SK-N-SH treated with all-trans-retinoic acid at 6 μM for 48 hours (cell line): ENCODE measurements around the gene LRATD1.

Experiments
- ATAC-seq: fragments of 200-7000 bp; cut with Tn5 transposase; 3 replicates; pipeline ENCODE4 v1.9.1; 2020; ENCODE audit warnings: mild to moderate bottlenecking, moderate library complexity
- ARNTL ChIP-seq: fragments of 450-650 bp; formaldehyde crosslinking; IDR thresholded peaks from 2 replicates; pipeline ENCODE4 v1.5.0; 2020; ENCODE audit warnings: low read depth, mild to moderate bottlenecking, moderate library complexity, borderline replicate concordance
- BACH2 ChIP-seq: fragments of 250-450 bp; sonication (Bioruptor Pico); IDR thresholded peaks from 2 replicates; pipeline ENCODE4 v1.9.0; 2021; ENCODE audit warnings: mild to moderate bottlenecking, borderline replicate concordance
- CSDC2 ChIP-seq: fragments of 250-450 bp; sonication (Bioruptor Pico); IDR thresholded peaks from 2 replicates; pipeline ENCODE4 v1.5.0; 2020; ENCODE audit warnings: mild to moderate bottlenecking, moderate library complexity
- ESRRG ChIP-seq: fragments of 250-450 bp; sonication (Bioruptor Pico); IDR thresholded peaks from 2 replicates; pipeline ENCODE4 v1.6.1; 2021; ENCODE audit warnings: mild to moderate bottlenecking
- GLIS3 ChIP-seq: fragments of 250-450 bp; sonication (Bioruptor Pico); IDR thresholded peaks from 2 replicates; pipeline ENCODE4 v1.5.0; 2020; ENCODE audit warnings: mild to moderate bottlenecking, moderate library complexity
- ISL1 ChIP-seq: fragments of 250-450 bp; sonication (Bioruptor Pico); IDR thresholded peaks from 2 replicates; pipeline ENCODE4 v2.1.2; 2022; ENCODE audit warnings: mild to moderate bottlenecking, moderate library complexity
- OSR1 ChIP-seq: fragments of 250-450 bp; sonication (Bioruptor Pico); IDR thresholded peaks from 2 replicates; pipeline ENCODE4 v1.8.0; 2022; ENCODE audit warnings: moderate library complexity, mild to moderate bottlenecking, inconsistent platforms
- PPARA ChIP-seq: fragments of 250-450 bp; sonication (Bioruptor Pico); IDR thresholded peaks from 2 replicates; pipeline ENCODE4 v1.5.0; 2020; ENCODE audit warnings: mild to moderate bottlenecking, borderline replicate concordance
- RARB ChIP-seq: fragments of 250-450 bp; sonication (Bioruptor Pico); IDR thresholded peaks from 2 replicates; pipeline ENCODE4 v1.8.0; 2021; ENCODE audit warnings: mild to moderate bottlenecking, moderate library complexity
- SNAI2 ChIP-seq: fragments of 250-450 bp; sonication (Bioruptor Pico); IDR thresholded peaks from 2 replicates; pipeline ENCODE4 v1.5.0; 2020; ENCODE audit warnings: mild to moderate bottlenecking, moderate library complexity
- TCF4 ChIP-seq: fragments of 250-450 bp; sonication (Bioruptor Pico); IDR thresholded peaks from 2 replicates; pipeline ENCODE4 v1.8.0; 2021; ENCODE audit warnings: mild to moderate bottlenecking, moderate library complexity, borderline replicate concordance
- TOX ChIP-seq: fragments of 250-450 bp; sonication (Bioruptor Pico); IDR thresholded peaks from 2 replicates; pipeline ENCODE4 v1.8.0; 2021; ENCODE audit warnings: mild to moderate bottlenecking, moderate library complexity, borderline replicate concordance
- ZC3H10 ChIP-seq: fragments of 250-450 bp; sonication (Bioruptor Pico); IDR thresholded peaks from 2 replicates; pipeline ENCODE4 v1.5.1; 2021; ENCODE audit warnings: mild to moderate bottlenecking, moderate library complexity
- ZFP3 ChIP-seq: fragments of 250-450 bp; sonication (Bioruptor Pico); IDR thresholded peaks from 2 replicates; pipeline ENCODE4 v1.5.0; 2020; ENCODE audit warnings: mild to moderate bottlenecking, moderate library complexity
- ZFP30 ChIP-seq: fragments of 450-650 bp; formaldehyde crosslinking; IDR thresholded peaks from 2 replicates; pipeline ENCODE4 v1.5.0; 2022; ENCODE audit warnings: mild to moderate bottlenecking, moderate library complexity
- ZNF565 ChIP-seq: fragments of 450-650 bp; formaldehyde crosslinking; conservative IDR thresholded peaks from 2 replicates; pipeline ENCODE4 v1.5.0; 2020; ENCODE audit warnings: low read depth, mild to moderate bottlenecking, moderate library complexity
- ZNF8 ChIP-seq: fragments of 450-650 bp; formaldehyde crosslinking; IDR thresholded peaks from 2 replicates; pipeline ENCODE4 v1.5.0; 2020; ENCODE audit warnings: mild to moderate bottlenecking, moderate library complexity
- TF ChIP-seq, protein P1 (sequence below): fragments of 250-450 bp; sonication (Bioruptor Pico); IDR thresholded peaks from 2 replicates; pipeline ENCODE4 v1.5.1; 2021; ENCODE audit warnings: mild to moderate bottlenecking, moderate library complexity
- TF ChIP-seq, protein P2 (sequence below): fragments of 250-450 bp; sonication (Bioruptor Pico); IDR thresholded peaks from 2 replicates; pipeline ENCODE4 v1.5.0; 2020; ENCODE audit warnings: mild to moderate bottlenecking, moderate library complexity
- TF ChIP-seq, protein P3 (sequence below): fragments of 250-450 bp; sonication (Bioruptor Pico); IDR thresholded peaks from 2 replicates; pipeline ENCODE4 v1.5.1; 2020; ENCODE audit warnings: low read depth, mild to moderate bottlenecking, moderate library complexity
- TF ChIP-seq, protein P4 (sequence below): fragments of 250-450 bp; sonication (Bioruptor Pico); IDR thresholded peaks from 2 replicates; pipeline ENCODE4 v1.8.0; 2020; ENCODE audit warnings: mild to moderate bottlenecking, moderate library complexity, borderline replicate concordance

The LRATD1 gene

DNA sequence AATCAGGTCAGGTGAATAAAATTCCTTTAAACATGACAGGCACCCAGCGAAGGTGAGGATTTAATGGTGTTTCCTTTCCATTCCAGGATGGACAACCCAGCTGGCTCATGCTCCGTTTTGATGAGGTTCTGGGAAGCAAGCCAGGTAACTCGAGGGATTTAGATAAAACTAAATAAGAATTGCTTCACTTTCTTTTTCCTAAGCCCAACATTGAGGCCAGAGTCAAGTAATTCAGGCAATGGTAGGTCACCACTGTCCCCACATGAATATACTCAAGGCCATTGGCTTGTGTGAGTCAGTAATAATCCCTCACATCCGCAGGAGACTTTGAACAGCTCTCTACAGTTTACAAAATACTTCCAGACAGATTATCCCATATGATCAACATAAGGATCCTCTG lies 16.2 kb upstream of the LRATD1 start:
- no peak for ATAC-seq
- no peak for TF ChIP-seq TCF4
- TF ChIP-seq, protein P1, sequence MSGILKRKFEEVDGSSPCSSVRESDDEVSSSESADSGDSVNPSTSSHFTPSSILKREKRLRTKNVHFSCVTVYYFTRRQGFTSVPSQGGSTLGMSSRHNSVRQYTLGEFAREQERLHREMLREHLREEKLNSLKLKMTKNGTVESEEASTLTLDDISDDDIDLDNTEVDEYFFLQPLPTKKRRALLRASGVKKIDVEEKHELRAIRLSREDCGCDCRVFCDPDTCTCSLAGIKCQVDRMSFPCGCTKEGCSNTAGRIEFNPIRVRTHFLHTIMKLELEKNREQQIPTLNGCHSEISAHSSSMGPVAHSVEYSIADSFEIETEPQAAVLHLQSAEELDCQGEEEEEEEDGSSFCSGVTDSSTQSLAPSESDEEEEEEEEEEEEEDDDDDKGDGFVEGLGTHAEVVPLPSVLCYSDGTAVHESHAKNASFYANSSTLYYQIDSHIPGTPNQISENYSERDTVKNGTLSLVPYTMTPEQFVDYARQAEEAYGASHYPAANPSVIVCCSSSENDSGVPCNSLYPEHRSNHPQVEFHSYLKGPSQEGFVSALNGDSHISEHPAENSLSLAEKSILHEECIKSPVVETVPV (CRISPR knock-in tag): no peak

DNA sequence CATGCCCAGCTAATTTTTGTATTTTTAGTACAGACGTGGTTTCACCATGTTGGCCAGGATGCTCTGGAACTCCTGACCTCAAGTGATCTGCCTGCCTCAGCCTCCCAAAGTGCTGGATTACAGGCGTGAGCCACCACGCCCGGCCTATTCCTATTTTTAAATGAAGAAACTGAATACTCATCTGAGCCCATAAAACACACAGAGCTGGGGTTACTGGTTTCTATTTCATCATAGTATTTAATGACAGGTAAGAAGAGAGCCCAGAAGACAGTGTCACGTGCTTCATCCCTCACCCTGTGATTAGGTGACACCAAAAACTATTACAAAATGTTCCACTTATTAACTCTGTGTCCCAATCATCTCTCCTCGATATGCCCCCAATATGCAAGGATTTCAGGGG lies 15.6 kb upstream of the LRATD1 start:
- no peak for ATAC-seq
- TF ChIP-seq ZNF565: no peak
- no peak for TF ChIP-seq TCF4
- no peak for TF ChIP-seq BACH2 (CRISPR knock-in tag)
- no peak for TF ChIP-seq ZNF8
- no peak for TF ChIP-seq ZFP30
- TF ChIP-seq ZC3H10 (CRISPR knock-in tag): no peak
- TF ChIP-seq ARNTL (CRISPR knock-in tag): no peak
- no peak for TF ChIP-seq ISL1
- no peak for TF ChIP-seq ZFP3 (CRISPR knock-in tag)
- no peak for TF ChIP-seq SNAI2 (CRISPR knock-in tag)
- TF ChIP-seq, all 23 proteins: peak for 0

DNA sequence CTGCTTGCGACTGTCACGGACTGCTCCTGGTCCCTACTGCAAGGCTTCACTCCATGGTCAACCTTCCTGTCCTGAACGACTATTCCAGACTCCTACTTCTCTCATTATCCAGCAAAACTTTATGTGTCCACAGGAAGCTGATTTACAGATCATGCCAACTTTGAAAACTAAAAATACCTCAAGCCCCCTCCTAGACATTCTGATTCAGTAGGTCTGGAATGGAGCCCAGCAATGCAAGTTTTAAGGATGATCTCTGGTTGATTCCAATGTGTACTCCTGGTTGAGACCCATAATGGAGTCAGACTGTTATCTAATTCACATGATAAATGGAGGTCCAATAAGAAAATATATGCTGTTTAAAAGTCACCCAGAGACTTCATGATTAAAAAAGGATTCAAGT lies 13.1 kb upstream of the LRATD1 start:
- ATAC-seq: no peak
- TF ChIP-seq PPARA (CRISPR knock-in tag) (no peak), RARB (CRISPR knock-in tag) (no peak), ZNF565 (no peak), SNAI2 (CRISPR knock-in tag) (no peak), GLIS3 (no peak), ZC3H10 (CRISPR knock-in tag) (no peak), ZFP3 (CRISPR knock-in tag) (no peak), ESRRG (CRISPR knock-in tag) (no peak), TOX (CRISPR knock-in tag) (no peak), TCF4 (no peak)
- TF ChIP-seq, protein P1 (CRISPR knock-in tag): no peak
- TF ChIP-seq, protein P2, sequence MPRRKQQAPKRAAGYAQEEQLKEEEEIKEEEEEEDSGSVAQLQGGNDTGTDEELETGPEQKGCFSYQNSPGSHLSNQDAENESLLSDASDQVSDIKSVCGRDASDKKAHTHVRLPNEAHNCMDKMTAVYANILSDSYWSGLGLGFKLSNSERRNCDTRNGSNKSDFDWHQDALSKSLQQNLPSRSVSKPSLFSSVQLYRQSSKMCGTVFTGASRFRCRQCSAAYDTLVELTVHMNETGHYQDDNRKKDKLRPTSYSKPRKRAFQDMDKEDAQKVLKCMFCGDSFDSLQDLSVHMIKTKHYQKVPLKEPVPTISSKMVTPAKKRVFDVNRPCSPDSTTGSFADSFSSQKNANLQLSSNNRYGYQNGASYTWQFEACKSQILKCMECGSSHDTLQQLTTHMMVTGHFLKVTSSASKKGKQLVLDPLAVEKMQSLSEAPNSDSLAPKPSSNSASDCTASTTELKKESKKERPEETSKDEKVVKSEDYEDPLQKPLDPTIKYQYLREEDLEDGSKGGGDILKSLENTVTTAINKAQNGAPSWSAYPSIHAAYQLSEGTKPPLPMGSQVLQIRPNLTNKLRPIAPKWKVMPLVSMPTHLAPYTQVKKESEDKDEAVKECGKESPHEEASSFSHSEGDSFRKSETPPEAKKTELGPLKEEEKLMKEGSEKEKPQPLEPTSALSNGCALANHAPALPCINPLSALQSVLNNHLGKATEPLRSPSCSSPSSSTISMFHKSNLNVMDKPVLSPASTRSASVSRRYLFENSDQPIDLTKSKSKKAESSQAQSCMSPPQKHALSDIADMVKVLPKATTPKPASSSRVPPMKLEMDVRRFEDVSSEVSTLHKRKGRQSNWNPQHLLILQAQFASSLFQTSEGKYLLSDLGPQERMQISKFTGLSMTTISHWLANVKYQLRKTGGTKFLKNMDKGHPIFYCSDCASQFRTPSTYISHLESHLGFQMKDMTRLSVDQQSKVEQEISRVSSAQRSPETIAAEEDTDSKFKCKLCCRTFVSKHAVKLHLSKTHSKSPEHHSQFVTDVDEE (CRISPR knock-in tag): no peak
- TF ChIP-seq, protein P3, sequence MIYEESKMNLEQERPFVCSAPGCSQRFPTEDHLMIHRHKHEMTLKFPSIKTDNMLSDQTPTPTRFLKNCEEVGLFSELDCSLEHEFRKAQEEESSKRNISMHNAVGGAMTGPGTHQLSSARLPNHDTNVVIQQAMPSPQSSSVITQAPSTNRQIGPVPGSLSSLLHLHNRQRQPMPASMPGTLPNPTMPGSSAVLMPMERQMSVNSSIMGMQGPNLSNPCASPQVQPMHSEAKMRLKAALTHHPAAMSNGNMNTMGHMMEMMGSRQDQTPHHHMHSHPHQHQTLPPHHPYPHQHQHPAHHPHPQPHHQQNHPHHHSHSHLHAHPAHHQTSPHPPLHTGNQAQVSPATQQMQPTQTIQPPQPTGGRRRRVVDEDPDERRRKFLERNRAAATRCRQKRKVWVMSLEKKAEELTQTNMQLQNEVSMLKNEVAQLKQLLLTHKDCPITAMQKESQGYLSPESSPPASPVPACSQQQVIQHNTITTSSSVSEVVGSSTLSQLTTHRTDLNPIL (CRISPR knock-in tag): no peak
- TF ChIP-seq, protein P4, sequence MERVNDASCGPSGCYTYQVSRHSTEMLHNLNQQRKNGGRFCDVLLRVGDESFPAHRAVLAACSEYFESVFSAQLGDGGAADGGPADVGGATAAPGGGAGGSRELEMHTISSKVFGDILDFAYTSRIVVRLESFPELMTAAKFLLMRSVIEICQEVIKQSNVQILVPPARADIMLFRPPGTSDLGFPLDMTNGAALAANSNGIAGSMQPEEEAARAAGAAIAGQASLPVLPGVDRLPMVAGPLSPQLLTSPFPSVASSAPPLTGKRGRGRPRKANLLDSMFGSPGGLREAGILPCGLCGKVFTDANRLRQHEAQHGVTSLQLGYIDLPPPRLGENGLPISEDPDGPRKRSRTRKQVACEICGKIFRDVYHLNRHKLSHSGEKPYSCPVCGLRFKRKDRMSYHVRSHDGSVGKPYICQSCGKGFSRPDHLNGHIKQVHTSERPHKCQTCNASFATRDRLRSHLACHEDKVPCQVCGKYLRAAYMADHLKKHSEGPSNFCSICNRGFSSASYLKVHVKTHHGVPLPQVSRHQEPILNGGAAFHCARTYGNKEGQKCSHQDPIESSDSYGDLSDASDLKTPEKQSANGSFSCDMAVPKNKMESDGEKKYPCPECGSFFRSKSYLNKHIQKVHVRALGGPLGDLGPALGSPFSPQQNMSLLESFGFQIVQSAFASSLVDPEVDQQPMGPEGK: no peak

DNA sequence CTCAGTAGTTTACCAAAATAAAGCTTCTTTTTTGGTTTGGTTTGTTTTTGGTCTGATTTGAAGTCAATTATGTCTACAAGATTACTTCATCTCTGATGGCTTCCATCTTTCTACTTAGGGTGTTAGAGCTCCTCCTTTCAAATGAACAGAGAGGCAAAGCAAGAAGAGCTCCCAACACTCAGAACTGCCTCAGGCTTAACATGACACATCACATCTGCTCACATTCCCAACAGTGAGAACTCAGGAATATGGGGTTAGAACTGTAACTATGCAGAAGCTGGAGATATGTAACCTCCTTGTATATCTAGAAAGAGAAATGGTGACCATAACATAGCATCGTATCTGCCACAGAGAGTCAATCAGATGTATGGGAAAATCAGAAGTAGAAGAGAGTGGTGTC lies 11.4 kb upstream of the LRATD1 start:
- no peak for ATAC-seq

More for the DNA sequence above, 11.4 kb upstream of the LRATD1 start:
- no peak for TF ChIP-seq BACH2 (CRISPR knock-in tag)
- no peak for TF ChIP-seq SNAI2 (CRISPR knock-in tag)
- TF ChIP-seq ARNTL (CRISPR knock-in tag): no peak
- TF ChIP-seq, protein P3 (CRISPR knock-in tag): no peak
- no peak for TF ChIP-seq ZFP3 (CRISPR knock-in tag)
- TF ChIP-seq CSDC2 (CRISPR knock-in tag): no peak
- TF ChIP-seq, protein P4: no peak
- no peak for TF ChIP-seq TOX (CRISPR knock-in tag)
- no peak for TF ChIP-seq ZC3H10 (CRISPR knock-in tag)
- TF ChIP-seq ISL1: no peak
- TF ChIP-seq ZNF8: no peak
- no peak for TF ChIP-seq OSR1
- no peak for TF ChIP-seq GLIS3
- no peak for TF ChIP-seq TCF4
- TF ChIP-seq RARB (CRISPR knock-in tag): no peak
- TF ChIP-seq, protein P1 (CRISPR knock-in tag): no peak
